Kidney (tissue), 14 donors: ENCODE measurements around the gene SCAND1. TPM values are rescaled to one million over a fixed set of nuclear protein-coding genes. Genes with fewer than 3 reads are reported as not detected.

Experiments used
- DNase-seq, 5 donors: peaks; one replicate each; pipeline ENCODE4 v3.0.0-alpha.2; 2013 to 2020
- FAIRE-seq: peaks from 2 replicates; lab custom pipeline; 2012; peaks lifted over from hg19 to GRCh38; lab: Jason Lieb, UNC
- H3K27ac ChIP-seq, 2 donors: one replicate each; pipeline ENCODE4 v1.7.0; 2013; ENCODE audit warnings: low read depth in 2 of 2, low read length in 2 of 2, inconsistent platforms in 1 of 2
- H3K27me3 ChIP-seq: one replicate; pipeline ENCODE4 v1.7.1; 2013; ENCODE audit warnings: low read length, inconsistent platforms; ENCODE audit not compliant: control insufficient read depth, insufficient read depth
- H3K36me3 ChIP-seq, 3 donors: one replicate each; pipeline versions ENCODE4 v1.7.0 to v1.7.1; 2013; ENCODE audit warnings: low read length in 3 of 3, control low read depth in 1 of 3, inconsistent platforms in 1 of 3; ENCODE audit not compliant: insufficient read depth in 3 of 3, control insufficient read depth in 2 of 3
- H3K4me1 ChIP-seq, 3 donors: one replicate each; pipeline versions ENCODE4 v1.7.0 to v1.7.1; 2013; ENCODE audit warnings: low read length in 3 of 3, inconsistent platforms in 1 of 3, low read depth in 1 of 3; ENCODE audit not compliant: control insufficient read depth in 2 of 3, insufficient read depth in 2 of 3
- H3K4me3 ChIP-seq, 3 donors: one replicate each; pipeline versions ENCODE4 v1.7.0 to v1.8.1; 2013; ENCODE audit warnings: low read length in 3 of 3, control low read depth in 1 of 3, inconsistent platforms in 1 of 3
- H3K9ac ChIP-seq, 3 donors: one replicate each; pipeline versions ENCODE4 v1.7.0 to v1.7.1; 2013; ENCODE audit warnings: low read length in 3 of 3, control low read depth in 1 of 3, inconsistent platforms in 1 of 3
- H3K9me3 ChIP-seq, 3 donors: one replicate each; pipeline versions ENCODE4 v1.7.0 to v1.7.1; 2013; ENCODE audit warnings: low read length in 3 of 3, control low read depth in 1 of 3, inconsistent platforms in 1 of 3; ENCODE audit not compliant: control insufficient read depth in 2 of 3, insufficient read depth in 1 of 3
- CTCF ChIP-seq: IDR thresholded peaks from 3 replicates; pipeline ENCODE4 v1.5.1; 2012; ENCODE audit warnings: mild to moderate bottlenecking, moderate library complexity, borderline replicate concordance; ENCODE audit not compliant: insufficient read depth; ENCODE audit errors: extremely low read depth
- intact Hi-C: fragments of 100-400 bp; cut with DNase I; formaldehyde crosslinking; loops from one replicate; pipeline ENCODE4 v1.11.1; 2022
- polyA plus RNA-seq: library from polyadenylated mRNA; stranded (reverse); fragments of 350-450 nt; fragmentation: Illumina TruSeq; extraction: RNeasy Lipid Tissue Mini Kit (QIAGEN cat#74804); gene quantifications from one replicate; pipeline ENCODE4 v1.2.3, GENCODE V29; 2014; ENCODE audit warnings: low read depth, low replicate concordance; ENCODE audit not compliant: insufficient read depth
- total RNA-seq: library from RNA; stranded (reverse); fragmentation: NEBNext Ultra II Directional; extraction: Animal tissue kit (Norgen Biotek cat#: 25700); gene quantifications from one replicate; pipeline ENCODE4 v1.2.1, GENCODE V29; 2021
- donor health status: control.
- donor health status: control.
- donor health status: control.
- donor health status: control.
- donor health status: control.
- donor health status: DM: yes; HTN: yes; CAD: no.
- donor health status: Normal renal cell carcinoma (clear cell type).

SCAND1 gene
- total and polyA plus RNA-seq, 2 donors from 2014 or later: 74.7 to 184 TPM

- intact Hi-C loops: no loop called here
Observed at GRCh38 chr20:35910254-35910653, 44.0 kb downstream of the SCAND1 start.

GRCh38 chr20:35909796-35910195 is 44.5 kb downstream of the SCAND1 start:
- Histone ChIP-seq H3K4me3 (no peak overlapping the region), H3K27ac (no peak overlapping the region), H3K27me3 (no peaks in the 10 kb centered on the region), H3K9ac (no peak overlapping the region), H3K36me3 (peaks cover 3 to 15% (median 3%) of the 10 kb centered on the region in 3 donors), H3K9me3 (no peaks in the 10 kb centered on the region), H3K4me1 (no peaks in the 10 kb centered on the region)
- intact Hi-C loops: no loop called here
- TF ChIP-seq CTCF: no peak
- DNase-seq: no peak
- FAIRE-seq: no peak

More at GRCh38 chr20:35910254-35910653, 44.0 kb downstream of the SCAND1 start:
- H3K9ac ChIP-seq: no peak overlapping the region
- no peak overlapping the region for H3K4me3 ChIP-seq
- H3K27me3 ChIP-seq: no peaks in the 10 kb centered on the region
- FAIRE-seq: no peak
- TF ChIP-seq CTCF: no peak
- no peak overlapping the region for H3K27ac ChIP-seq
- no peaks in the 10 kb centered on the region for H3K4me1 ChIP-seq
- H3K9me3 ChIP-seq: no peaks in the 10 kb centered on the region
- H3K36me3 ChIP-seq: peaks cover under 1 to 15% (median 5%) of the 10 kb centered on the region in 3 donors
- no peak for DNase-seq

GRCh38 chr20:35909176-35909575 is 45.1 kb downstream of the SCAND1 start:
- Histone ChIP-seq H3K9ac (no peak overlapping the region), H3K4me1 (no peaks in the 10 kb centered on the region), H3K9me3 (no peaks in the 10 kb centered on the region), H3K27me3 (no peaks in the 10 kb centered on the region), H3K4me3 (no peak overlapping the region), H3K27ac (no peak overlapping the region), H3K36me3 (peaks cover 3 to 15% (median 3%) of the 10 kb centered on the region in 3 donors)
- FAIRE-seq (no peak), DNase-seq (no peak)
- intact Hi-C loops: no loop called here
- no peak for TF ChIP-seq CTCF

- Histone ChIP-seq H3K36me3 (peaks cover 0 to 4% (median 3%) of the 10 kb centered on the region in 3 donors), H3K4me1 (no peaks in the 10 kb centered on the region), H3K27me3 (no peaks in the 10 kb centered on the region), H3K9ac (no peak overlapping the region), H3K27ac (no peak overlapping the region), H3K4me3 (no peak overlapping the region), H3K9me3 (no peaks in the 10 kb centered on the region)
- DNase-seq: no peak
- no peak for FAIRE-seq
- no peak for TF ChIP-seq CTCF
- intact Hi-C loops: no loop called here
Observed at GRCh38 chr20:35908007-35908406, 46.3 kb downstream of the SCAND1 start.
